Activated T-helper 1 cell treated with anti-CD3 and anti-CD28 coated beads, Interleukin-2, amount 50 U/mL, for 16 hours (primary cell): ENCODE measurements around the gene CHCHD3.

Experiments
- DNase-seq, 2 donors: peaks; one replicate each; pipeline ENCODE4 v3.0.0-alpha.2; 2020; ENCODE audit warnings: low read depth in 1 of 2, low spot score in 1 of 2

Gene CHCHD3

GRCh38 chr7:133081599-133082389 is at the start of gene CHCHD3:
TSS of gene CHCHD3 (minus strand) at chr7:133082090. CDS start at chr7:133081937, 153 bp downstream.
- peak; percentile 90 to 93 for DNase-seq

- no peak for DNase-seq
Observed at GRCh38 chr7:133130166-133130565, 48.3 kb upstream of the CHCHD3 start.

GRCh38 chr7:133126422-133126821 is 44.5 kb upstream of the CHCHD3 start:
- no peak for DNase-seq

- DNase-seq: no peak
Observed at GRCh38 chr7:133124974-133125373, 43.1 kb upstream of the CHCHD3 start.

GRCh38 chr7:133121175-133121844 is 39.4 kb upstream of the CHCHD3 start:
- DNase-seq: no peak

GRCh38 chr7:133119067-133119466 is 37.2 kb upstream of the CHCHD3 start:
- DNase-seq: no peak

- DNase-seq: no peak
Observed at GRCh38 chr7:133118261-133118660, 36.4 kb upstream of the CHCHD3 start.

- DNase-seq: no peak
Observed at GRCh38 chr7:133117452-133117851, 35.6 kb upstream of the CHCHD3 start.

GRCh38 chr7:133115596-133115995 is 33.7 kb upstream of the CHCHD3 start:
- DNase-seq: no peak

GRCh38 chr7:133114519-133114918 is 32.6 kb upstream of the CHCHD3 start:
- DNase-seq: no peak

- no peak for DNase-seq
Observed at GRCh38 chr7:133112976-133113375, 31.1 kb upstream of the CHCHD3 start.

- DNase-seq: no peak
Observed at GRCh38 chr7:133112335-133112734, 30.4 kb upstream of the CHCHD3 start.

- no peak for DNase-seq
Observed at GRCh38 chr7:133110312-133110711, 28.4 kb upstream of the CHCHD3 start.

GRCh38 chr7:133109816-133110215 is 27.9 kb upstream of the CHCHD3 start:
- no peak for DNase-seq

- DNase-seq: no peak
Observed at GRCh38 chr7:133108023-133108422, 26.1 kb upstream of the CHCHD3 start.

GRCh38 chr7:133102276-133103060 is 20.6 kb upstream of the CHCHD3 start:
- no peak for DNase-seq

GRCh38 chr7:133099633-133100286 is 17.9 kb upstream of the CHCHD3 start:
- no peak for DNase-seq

GRCh38 chr7:133095119-133095671 is 13.3 kb upstream of the CHCHD3 start:
- DNase-seq: no peak

- no peak for DNase-seq
Observed at GRCh38 chr7:133091943-133092464, 10.1 kb upstream of the CHCHD3 start.

GRCh38 chr7:133082390-133082766 is 488 bp upstream of the CHCHD3 start:
- no peak for DNase-seq

- DNase-seq: peak in 1 of 2 donors; percentile 1
Observed at GRCh38 chr7:133081119-133081598, 731 bp downstream of the CHCHD3 start.
